Measurements from ENCODE around the gene PHLDA3. TPM values are rescaled to one million over a fixed set of nuclear protein-coding genes. Genes with fewer than 3 reads are reported as not detected.
"Not testable (repeated sequence)": the region's sequence is repeated elsewhere in the genome, so short reads cannot be mapped to it uniquely, and the experiment has no call there.

PHLDA3 gene
- total and polyA plus RNA-seq, 5 donors = 18.1 to 47.4 (median 29.3) TPM

DNA sequence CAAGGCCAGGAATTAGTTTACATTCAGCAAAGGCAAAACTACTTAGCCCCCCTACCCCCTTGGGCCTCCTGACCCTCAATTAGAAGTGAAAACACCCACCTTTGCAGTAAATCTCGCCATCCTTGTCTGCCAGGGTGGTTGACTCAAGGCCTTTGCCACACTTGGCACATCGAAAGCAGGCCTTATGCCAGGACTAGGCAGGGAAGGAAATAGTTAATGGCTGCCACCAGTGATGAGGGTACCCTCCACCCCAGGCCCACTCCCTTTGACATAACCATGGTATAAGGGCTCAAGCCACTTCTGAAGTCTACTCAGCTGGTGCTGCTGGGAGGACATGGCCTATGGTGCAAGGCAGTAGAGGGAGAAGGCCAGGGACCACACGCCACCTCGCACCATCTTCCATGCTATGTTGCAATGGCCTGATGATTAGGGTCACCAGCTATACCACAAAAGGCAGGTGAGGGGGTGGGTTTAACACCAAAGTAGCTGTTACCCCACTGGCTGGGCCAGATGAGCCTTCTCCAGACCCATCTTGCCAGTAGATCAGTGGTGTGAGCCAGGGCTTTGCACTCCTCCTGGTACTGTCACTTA, 16.3 kb upstream of the PHLDA3 start:
- intact Hi-C loops (cut with DNase I) = no loop called here
- 92% methylated on average over 4 of the region's 4 CpGs for WGBS
- ATAC-seq (no peak), DNase-seq (peak in 1 of 3 donors; percentile 22)
- Histone ChIP-seq H3K4me3 (ENCODE audit: low read length) (no peak overlapping the region), H3K27ac (ENCODE audit: low read length) (no peak overlapping the region), H3K4me1 (ENCODE audit: control insufficient read depth, insufficient read depth, low read length) (peaks cover 10% of the 10 kb centered on the region), H3K27me3 (ENCODE audit: control insufficient read depth, insufficient read depth) (no peaks in the 10 kb centered on the region), H3K9me3 (ENCODE audit: control insufficient read depth, low read length) (no peaks in the 10 kb centered on the region)

DNA sequence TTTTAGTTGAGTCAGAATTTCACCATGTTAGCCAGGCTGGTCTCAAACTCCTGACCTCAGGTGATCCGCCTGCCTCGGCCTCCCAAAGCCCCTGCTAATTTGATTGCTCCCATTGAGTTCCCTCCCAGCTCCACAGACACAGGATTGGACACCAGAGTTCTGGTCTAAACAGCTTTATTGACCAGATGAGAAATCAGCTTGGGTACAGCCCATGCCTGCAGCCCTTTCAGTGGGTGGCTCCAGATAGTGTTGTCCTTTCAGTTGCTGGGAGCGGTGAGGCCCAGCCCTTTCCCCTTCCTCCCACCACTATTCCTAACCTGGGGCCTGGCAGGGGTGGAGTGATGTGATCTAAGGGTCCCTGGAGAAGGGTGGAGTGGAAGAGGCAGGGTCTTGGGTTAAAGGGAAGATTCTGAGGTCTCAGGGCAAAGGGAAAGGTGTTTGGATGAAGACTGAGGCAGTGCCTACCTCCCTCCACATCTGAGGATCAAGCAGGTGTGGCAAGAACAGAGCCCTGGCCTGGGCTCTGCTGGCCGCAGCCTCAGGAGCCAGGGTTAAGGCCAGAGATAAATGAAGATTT, 14.5 kb upstream of the PHLDA3 start:
- WGBS = 95% methylated on average over 4 of the region's 4 CpGs
- H3K27me3 ChIP-seq (ENCODE audit: control insufficient read depth, insufficient read depth) = no peaks in the 10 kb centered on the region
- no peak overlapping the region for H3K4me3 ChIP-seq (ENCODE audit: low read length)
- ATAC-seq (no peak), DNase-seq (peak in 1 of 3 donors; percentile 40)
- H3K4me1 ChIP-seq (ENCODE audit: control insufficient read depth, insufficient read depth, low read length) = peaks cover 6% of the 10 kb centered on the region
- no peak overlapping the region for H3K27ac ChIP-seq (ENCODE audit: low read length)
- intact Hi-C loops (cut with DNase I) = loop anchor here (5.0 kb wide), 3 partner anchors 34 to 41 kb away; no protein-coding TSS in a partner anchor
- no peaks in the 10 kb centered on the region for H3K9me3 ChIP-seq (ENCODE audit: control insufficient read depth, low read length)

- intact Hi-C loops (cut with DNase I) = loop anchor here (1.0 to 5.0 kb wide), 5 partner anchors 30 to 40 kb away; no protein-coding TSS in a partner anchor
- Histone ChIP-seq H3K9me3 (ENCODE audit: control insufficient read depth, low read length) (no peaks in the 10 kb centered on the region), H3K4me1 (ENCODE audit: control insufficient read depth, insufficient read depth, low read length) (peaks cover 6% of the 10 kb centered on the region), H3K27me3 (ENCODE audit: control insufficient read depth, insufficient read depth) (no peaks in the 10 kb centered on the region), H3K27ac (ENCODE audit: low read length) (no peak overlapping the region), H3K4me3 (ENCODE audit: low read length) (no peak overlapping the region)
- ATAC-seq = no peak
- DNase-seq = peak in 2 of 3 donors; percentile 16 to 23
- 80% methylated on average over 5 of the region's 5 CpGs for WGBS
Observed at GRCh38 chr1:201482755-201483154, 13.8 kb upstream of the PHLDA3 start.

GRCh38 chr1:201481761-201482493, 12.9 kb upstream of the PHLDA3 start:
- DNase-seq (peak; percentile 90 to 95 (median 95)), ATAC-seq (peak; percentile 87 to 92)
- Histone ChIP-seq H3K4me3 (ENCODE audit: low read length) (peak overlapping the region; percentile 1), H3K27me3 (ENCODE audit: control insufficient read depth, insufficient read depth) (no peaks in the 10 kb centered on the region), H3K9me3 (ENCODE audit: control insufficient read depth, low read length) (no peaks in the 10 kb centered on the region), H3K27ac (ENCODE audit: low read length) (peak overlapping the region; percentile 12), H3K4me1 (ENCODE audit: control insufficient read depth, insufficient read depth, low read length) (peaks cover 6% of the 10 kb centered on the region)
- 7% methylated on average over 35 of the region's 35 CpGs for WGBS
- intact Hi-C loops (cut with DNase I) = loop anchor here (1.0 to 5.0 kb wide), 5 partner anchors 30 to 40 kb away; no protein-coding TSS in a partner anchor

- intact Hi-C loops (cut with DNase I) = loop anchor here (5.0 kb wide), 3 partner anchors 34 to 39 kb away; no protein-coding TSS in a partner anchor
- WGBS = 9% methylated on average over 17 of the region's 17 CpGs
- H3K4me3 ChIP-seq (ENCODE audit: low read length) = peak overlapping the region; percentile 38
Observed at GRCh38 chr1:201481004-201481380, 12.0 kb upstream of the PHLDA3 start.

GRCh38 chr1:201480231-201481003, 11.4 kb upstream of the PHLDA3 start:
- DNase-seq (peak; percentile 88 to 93 (median 89)), ATAC-seq (peak; percentile 58 to 77)
- Histone ChIP-seq H3K27me3 (ENCODE audit: control insufficient read depth, insufficient read depth) (no peaks in the 10 kb centered on the region), H3K4me3 (ENCODE audit: low read length) (peak overlapping the region; percentile 38), H3K27ac (ENCODE audit: low read length) (peak overlapping the region; percentile 55), H3K9me3 (ENCODE audit: control insufficient read depth, low read length) (no peaks in the 10 kb centered on the region), H3K4me1 (ENCODE audit: control insufficient read depth, insufficient read depth, low read length) (peaks cover 2% of the 10 kb centered on the region)
- 5% methylated on average over 37 of the region's 37 CpGs for WGBS
- intact Hi-C loops (cut with DNase I) = loop anchor here (5.0 kb wide), 3 partner anchors 33 to 38 kb away; no protein-coding TSS in a partner anchor

More at GRCh38 chr1:201481004-201481380, 12.0 kb upstream of the PHLDA3 start:
- DNase-seq (peak in 2 of 3 donors; percentile 51 to 54), ATAC-seq (peak; percentile 7 to 24)
- Histone ChIP-seq H3K4me1 (ENCODE audit: control insufficient read depth, insufficient read depth, low read length) (peaks cover 2% of the 10 kb centered on the region), H3K27ac (ENCODE audit: low read length) (no peak overlapping the region), H3K27me3 (ENCODE audit: control insufficient read depth, insufficient read depth) (no peaks in the 10 kb centered on the region), H3K9me3 (ENCODE audit: control insufficient read depth, low read length) (no peaks in the 10 kb centered on the region)

DNA sequence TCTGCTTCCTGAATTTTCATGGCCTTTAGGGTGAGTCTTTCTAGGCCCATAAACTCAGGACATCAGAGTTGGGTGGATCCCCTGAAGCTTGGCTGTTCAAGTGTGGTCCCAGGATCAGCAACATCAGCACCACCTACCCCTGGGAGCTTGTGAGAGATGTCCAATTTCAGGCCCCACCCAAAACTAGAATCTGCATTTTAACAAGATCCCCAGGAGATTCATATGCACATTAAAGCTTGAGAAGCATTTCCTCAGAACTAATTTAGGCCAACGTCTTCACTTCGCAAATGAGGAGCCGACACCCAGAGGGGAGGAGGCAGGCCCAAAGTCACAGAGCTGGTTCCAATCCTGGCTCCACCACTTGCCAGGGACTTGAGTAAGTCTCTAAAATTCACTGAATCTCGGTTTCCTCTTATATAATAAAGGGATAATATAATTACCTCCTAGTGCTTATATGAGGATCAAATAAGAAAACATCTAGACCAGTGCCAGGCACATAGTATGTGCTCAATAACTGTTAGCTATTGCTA, 10.3 kb upstream of the PHLDA3 start:
- Histone ChIP-seq H3K4me1 (ENCODE audit: control insufficient read depth, insufficient read depth, low read length) (peaks cover 2% of the 10 kb centered on the region), H3K27me3 (ENCODE audit: control insufficient read depth, insufficient read depth) (no peaks in the 10 kb centered on the region), H3K27ac (ENCODE audit: low read length) (no peak overlapping the region), H3K4me3 (ENCODE audit: low read length) (no peak overlapping the region), H3K9me3 (ENCODE audit: control insufficient read depth, low read length) (no peaks in the 10 kb centered on the region)
- 74% methylated on average over 4 of the region's 4 CpGs for whole genome bisulfite sequencing
- ATAC-seq (no peak), DNase-seq (peak in 2 of 3 donors; percentile 57 to 77)
- intact Hi-C loops (cut with DNase I) = loop anchor here in 1 of 4 donors (5.0 kb wide), 1 partner anchor 42 kb away; no protein-coding TSS in a partner anchor

- H3K27me3 ChIP-seq (ENCODE audit: control insufficient read depth, insufficient read depth); ATAC-seq; H3K9me3 ChIP-seq (ENCODE audit: control insufficient read depth, low read length); H3K27ac ChIP-seq (ENCODE audit: low read length); H3K4me3 ChIP-seq (ENCODE audit: low read length); H3K4me1 ChIP-seq (ENCODE audit: control insufficient read depth, insufficient read depth, low read length): not testable (repeated sequence)
- intact Hi-C loops (cut with DNase I) = loop anchor here in 1 of 4 donors (5.0 kb wide), 1 partner anchor 41 kb away; no protein-coding TSS in a partner anchor
- WGBS = 86% methylated on average over 3 of the region's 3 CpGs
- peak in 1 of 3 donors; percentile 4 for DNase-seq
Observed at GRCh38 chr1:201478666-201479065, 9.7 kb upstream of the PHLDA3 start.

DNA sequence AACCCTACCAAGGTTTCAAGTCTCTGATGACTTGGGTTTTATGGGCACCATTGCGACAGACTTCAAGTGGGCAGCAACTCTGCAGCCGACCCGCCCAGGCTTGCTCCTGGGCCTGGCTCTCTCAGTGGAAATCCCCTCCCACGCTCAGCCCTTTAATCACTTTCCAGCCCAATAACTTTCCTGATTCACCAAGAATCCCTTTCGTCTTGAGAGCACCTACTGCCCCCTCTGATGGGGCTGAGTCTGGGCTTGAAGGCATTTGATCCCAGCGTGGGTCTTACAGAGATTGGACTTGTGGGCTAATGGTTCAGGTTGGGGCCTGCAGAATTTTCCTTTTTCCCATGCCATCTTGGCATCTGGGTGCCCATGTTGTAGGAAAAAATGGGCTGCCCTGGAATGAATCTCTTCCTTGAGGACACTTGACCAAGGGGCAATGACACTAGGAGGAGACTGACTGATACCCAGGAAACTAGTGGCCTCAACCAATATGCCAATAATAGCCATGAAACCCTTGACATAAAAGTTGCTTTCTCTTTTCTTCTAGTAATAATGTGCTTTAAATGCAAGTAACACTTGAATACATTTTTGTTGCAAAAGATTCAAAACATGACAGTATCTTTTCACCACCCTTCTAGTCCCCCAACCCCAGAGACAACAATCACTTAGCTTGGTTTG, 7.8 kb upstream of the PHLDA3 start:
- WGBS = 84% methylated on average over 6 of the region's 6 CpGs

More for the DNA sequence above, 7.8 kb upstream of the PHLDA3 start:
- intact Hi-C loops (cut with DNase I) = loop anchor here in 1 of 4 donors (5.0 kb wide), 1 partner anchor 40 kb away; no protein-coding TSS in a partner anchor
- H3K9me3 ChIP-seq (ENCODE audit: control insufficient read depth, low read length) = no peaks in the 10 kb centered on the region
- no peak overlapping the region for H3K4me3 ChIP-seq (ENCODE audit: low read length)
- H3K27ac ChIP-seq (ENCODE audit: low read length) = no peak overlapping the region
- H3K4me1 ChIP-seq (ENCODE audit: control insufficient read depth, insufficient read depth, low read length) = peaks cover under 1% of the 10 kb centered on the region
- DNase-seq = peak in 1 of 3 donors; percentile 21
- no peak for ATAC-seq
- no peaks in the 10 kb centered on the region for H3K27me3 ChIP-seq (ENCODE audit: control insufficient read depth, insufficient read depth)

Measured in right cardiac atrium (tissue), 5 donors.